Adipose tissue (tissue), 3 donors: ENCODE measurements around the gene FBXO44. TPM values are rescaled to one million over a fixed set of nuclear protein-coding genes. Genes with fewer than 3 reads are reported as not detected.
"Not testable (repeated sequence)": the region's sequence is repeated elsewhere in the genome, so short reads cannot be mapped to it uniquely, and the experiment has no call there.

Experiments used
- H3K27ac ChIP-seq: one replicate; pipeline ENCODE4 v1.5.1; 2013; ENCODE audit warnings: low read depth, low read length
- WGBS, 3 donors: extraction: QIAGEN DNeasy Blood & Tissue Kit; methylation state at CpG; one replicate each; pipeline ENCODE4 v1.1.7; 2013; 5-methylcytosine and 5-hydroxymethylcytosine counted together
- polyA plus RNA-seq, 3 donors: library from polyadenylated mRNA; stranded (reverse); fragments of 200-250 nt; gene quantifications; one replicate each; pipeline ENCODE4 v1.2.3, GENCODE V29; 2013
- donor health status: healthy with polysubstance abuse.
- donor health status: Bipolar disorder and iron deficiency.
- donor health status: healthy.

Gene FBXO44
- polyA plus RNA-seq: 10 to 100 TPM in 1 of 3 donors, 1 to 10 TPM in 2; 7.3 to 17.6 (median 8.1) TPM

GRCh38 chr1:11654137-11654938 is at the start of gene FBXO44, which contains the start of gene FBXO2:
Gene FBXO44 (plus strand): TSS chr1:11654877. CDS start chr1:11655836, 959 bp downstream.
Gene FBXO2 (minus strand): TSS chr1:11654429. CDS start chr1:11654340, 89 bp downstream.
- H3K27ac ChIP-seq: no peak within 1 kb of the TSS
- 5 to 6% (median 6%) methylated on average over 49 to 94 of the region's 94 CpGs for WGBS, 3 donors

GRCh38 chr1:11606775-11607174 is 47.9 kb upstream of the FBXO44 start:
- no peak overlapping the region for H3K27ac ChIP-seq
- WGBS, 3 donors: 75 to 92% (median 92%) methylated on average over 6 of the region's 6 CpGs

- H3K27ac ChIP-seq: not testable (repeated sequence)
- WGBS, 3 donors: 95 to 96% (median 95%) methylated on average over 19 to 32 of the region's 37 CpGs
These were observed 46.0 kb upstream of the FBXO44 start for GRCh38 chr1:11608596-11609130.

- not testable (repeated sequence) for H3K27ac ChIP-seq
- WGBS, 3 donors: 63 to 79% (median 77%) methylated on average over 10 to 13 of the region's 13 CpGs
These were observed 45.3 kb upstream of the FBXO44 start for GRCh38 chr1:11609378-11609777.

- 53 to 61% (median 57%) methylated on average over 6 of the region's 6 CpGs for WGBS, 3 donors
- no peak overlapping the region for H3K27ac ChIP-seq
These were observed 44.0 kb upstream of the FBXO44 start for GRCh38 chr1:11610629-11611180.

GRCh38 chr1:11611638-11612327 is 42.9 kb upstream of the FBXO44 start:
- no peak overlapping the region for H3K27ac ChIP-seq
- 38 to 42% (median 39%) methylated on average over 7 of the region's 7 CpGs for WGBS, 3 donors

GRCh38 chr1:11613347-11613746 is 41.3 kb upstream of the FBXO44 start:
- WGBS, 3 donors: 75 to 82% (median 81%) methylated on average over 5 of the region's 5 CpGs
- no peak overlapping the region for H3K27ac ChIP-seq

- no peak overlapping the region for H3K27ac ChIP-seq
- 45 to 67% (median 50%) methylated on average over 16 of the region's 16 CpGs for WGBS, 3 donors
These were observed 39.6 kb upstream of the FBXO44 start for GRCh38 chr1:11615090-11615489.

GRCh38 chr1:11616766-11617165 is 37.9 kb upstream of the FBXO44 start:
- WGBS, 3 donors: 40 to 58% (median 57%) methylated on average over 7 of the region's 7 CpGs
- no peak overlapping the region for H3K27ac ChIP-seq

- no peak overlapping the region for H3K27ac ChIP-seq
- WGBS, 3 donors: 57 to 63% (median 61%) methylated on average over 7 of the region's 7 CpGs
These were observed 37.4 kb upstream of the FBXO44 start for GRCh38 chr1:11617314-11617713.

GRCh38 chr1:11617741-11618140 is 36.9 kb upstream of the FBXO44 start:
- WGBS, 3 donors: 78 to 89% (median 79%) methylated on average over 2 of the region's 2 CpGs
- no peak overlapping the region for H3K27ac ChIP-seq

GRCh38 chr1:11620405-11620804 is 34.3 kb upstream of the FBXO44 start:
- no peak overlapping the region for H3K27ac ChIP-seq
- 40 to 50% (median 47%) methylated on average over 12 of the region's 12 CpGs for WGBS, 3 donors

- H3K27ac ChIP-seq: no peak overlapping the region
- 74 to 87% (median 84%) methylated on average over 5 of the region's 5 CpGs for WGBS, 3 donors
These were observed 33.8 kb upstream of the FBXO44 start for GRCh38 chr1:11620924-11621323.

GRCh38 chr1:11622398-11622797 is 32.3 kb upstream of the FBXO44 start:
- no peak overlapping the region for H3K27ac ChIP-seq
- WGBS, 3 donors: 39 to 59% (median 45%) methylated on average over 3 of the region's 3 CpGs

GRCh38 chr1:11623702-11624101 is 31.0 kb upstream of the FBXO44 start:
- 76 to 82% (median 81%) methylated on average over 8 of the region's 8 CpGs for WGBS, 3 donors

GRCh38 chr1:11626551-11626950 is 28.1 kb upstream of the FBXO44 start:
- H3K27ac ChIP-seq: no peak overlapping the region
- WGBS, 3 donors: 67 to 71% (median 70%) methylated on average over 3 of the region's 3 CpGs

More at GRCh38 chr1:11623702-11624101, 31.0 kb upstream of the FBXO44 start:
- H3K27ac ChIP-seq: no peak overlapping the region

GRCh38 chr1:11628767-11629166 is 25.9 kb upstream of the FBXO44 start:
- WGBS, 3 donors: 88 to 94% (median 93%) methylated on average over 7 of the region's 7 CpGs
- H3K27ac ChIP-seq: no peak overlapping the region

GRCh38 chr1:11629184-11630016 is 25.3 kb upstream of the FBXO44 start:
- H3K27ac ChIP-seq: no peak overlapping the region
- 39 to 52% (median 42%) methylated on average over 14 to 15 of the region's 15 CpGs for WGBS, 3 donors
